Activated CD4-positive, alpha-beta T cell treated with anti-CD3 and anti-CD28 coated beads for 48 hours (primary cell): Measurements from ENCODE around the gene C19orf38.
"Not testable (repeated sequence)": the region's sequence is repeated elsewhere in the genome, so short reads cannot be mapped to it uniquely, and the experiment has no call there.

ENCODE experiments used
- DNase-seq: peaks from one replicate; pipeline ENCODE4 v3.0.0-alpha.2; 2020

Gene C19orf38

GRCh38 chr19:10852098-10852800 is 4.0 kb downstream of the C19orf38 start:
- DNase-seq = no peak

GRCh38 chr19:10852941-10853340 is 4.7 kb downstream of the C19orf38 start:
- DNase-seq = no peak

GRCh38 chr19:10854350-10855089 is 6.3 kb downstream of the C19orf38 start:
- DNase-seq = no peak

- DNase-seq = peak; percentile 55
These were observed 7.8 kb downstream of the C19orf38 start for GRCh38 chr19:10855879-10856522.

- not testable (repeated sequence) for DNase-seq
These were observed 8.7 kb downstream of the C19orf38 start for GRCh38 chr19:10856899-10857298.

GRCh38 chr19:10858204-10858828 is 10.1 kb downstream of the C19orf38 start:
- DNase-seq = peak; percentile 45

GRCh38 chr19:10861103-10861651 is 13.0 kb downstream of the C19orf38 start:
- DNase-seq = peak; percentile 61

- DNase-seq = no peak
These were observed 14.4 kb downstream of the C19orf38 start for GRCh38 chr19:10862561-10863106.

GRCh38 chr19:10863107-10863717 is 15.0 kb downstream of the C19orf38 start:
- no peak for DNase-seq

- DNase-seq = peak; percentile 90
These were observed 16.3 kb downstream of the C19orf38 start for GRCh38 chr19:10864538-10864899.

- no peak for DNase-seq
These were observed 18.3 kb downstream of the C19orf38 start for GRCh38 chr19:10866495-10866894.

- no peak for DNase-seq
These were observed 20.8 kb downstream of the C19orf38 start for GRCh38 chr19:10868872-10869547.

GRCh38 chr19:10869872-10870311 is 21.7 kb downstream of the C19orf38 start:
- not testable (repeated sequence) for DNase-seq

- DNase-seq = no peak
These were observed 22.3 kb downstream of the C19orf38 start for GRCh38 chr19:10870501-10870954.

- DNase-seq = peak; percentile 99
These were observed 22.9 kb downstream of the C19orf38 start, which contains the start of gene CARM1 for GRCh38 chr19:10870955-10871603. Gene CARM1 (plus strand): TSS chr19:10871553. CDS start chr19:10871703, 150 bp downstream.

GRCh38 chr19:10871711-10872545 is 23.7 kb downstream of the C19orf38 start:
- DNase-seq = peak; percentile 51

- no peak for DNase-seq
These were observed 24.4 kb downstream of the C19orf38 start for GRCh38 chr19:10872546-10873107.

- DNase-seq = no peak
These were observed 25.8 kb downstream of the C19orf38 start for GRCh38 chr19:10874024-10874423.

GRCh38 chr19:10876459-10877240 is 28.4 kb downstream of the C19orf38 start:
- DNase-seq = no peak
